Left colon (tissue), 2 donors: ENCODE results near the gene DEK. TPM values are rescaled to one million over a fixed set of nuclear protein-coding genes. Genes with fewer than 3 reads are reported as not detected.
"Not testable (repeated sequence)": the region's sequence is repeated elsewhere in the genome, so short reads cannot be mapped to it uniquely, and the experiment has no call there.

Experiments used
- ATAC-seq: fragments of 200-7000 bp; cut with Tn5 transposase; one replicate; pipeline ENCODE4 v1.9.1; 2020; ENCODE audit warnings: mild to moderate bottlenecking, moderate library complexity
- DNase-seq, 2 donors: peaks; one replicate each; pipeline ENCODE4 v3.0.0-alpha.2; 2020
- intact Hi-C, 2 donors: fragments of 100-400 bp; cut with DNase I in 1 of 2; cut with micrococcal nuclease in 1 of 2; formaldehyde crosslinking; loops; one replicate each; pipeline versions ENCODE4 v1.11.2 to v1.14.0; 2022; cut with DNase I, micrococcal nuclease
- long read RNA-seq: library from polyadenylated mRNA; unstranded; transcript quantifications from one replicate; pipeline ENCODE4 v2.0.0, GENCODE V29; 2021
- total RNA-seq, 2 donors: library from RNA; stranded (reverse); fragmentation: NEBNext Ultra II Directional; extraction: Animal tissue kit (Norgen Biotek cat#: 25700); gene quantifications; one replicate each; pipeline ENCODE4 v1.2.1, GENCODE V29; 2021
- donor health status: DM: no; HTN: no; CAD: no.
- donor health status: DM: yes; HTN: yes; CAD: no.

DEK gene, protein sequence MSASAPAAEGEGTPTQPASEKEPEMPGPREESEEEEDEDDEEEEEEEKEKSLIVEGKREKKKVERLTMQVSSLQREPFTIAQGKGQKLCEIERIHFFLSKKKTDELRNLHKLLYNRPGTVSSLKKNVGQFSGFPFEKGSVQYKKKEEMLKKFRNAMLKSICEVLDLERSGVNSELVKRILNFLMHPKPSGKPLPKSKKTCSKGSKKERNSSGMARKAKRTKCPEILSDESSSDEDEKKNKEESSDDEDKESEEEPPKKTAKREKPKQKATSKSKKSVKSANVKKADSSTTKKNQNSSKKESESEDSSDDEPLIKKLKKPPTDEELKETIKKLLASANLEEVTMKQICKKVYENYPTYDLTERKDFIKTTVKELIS
- 10 to 100 TPM; 73.7 to 75.7 TPM for total RNA-seq
- long read RNA-seq, transcript DEK-202 (11 exons, 3,427 nt) = major isoform, 54 of 99 reads
- long read RNA-seq, partial matches to known transcripts = 35 of 99 reads
- long read RNA-seq, other reads (novel, unspliced or antisense) = 10 of 99 reads

- intact Hi-C loops = loop anchor here in 1 of 2 donors (10.0 kb wide), 1 partner anchor 100 kb away; no protein-coding TSS in a partner anchor
- peak; percentile 79 for ATAC-seq
- DNase-seq = peak; percentile 84 to 92
Measured at GRCh38 chr6:18264219-18264922, at the start of gene DEK. DEK (minus strand) TSS chr6:18264530; CDS start chr6:18263987, 543 bp downstream.

- intact Hi-C loops = no loop called here
- DNase-seq (no peak), ATAC-seq (no peak)
Measured at GRCh38 chr6:18312368-18312767, 48.0 kb upstream of the DEK start.

- DNase-seq, ATAC-seq, intact Hi-C loops: not testable (repeated sequence)
Measured at GRCh38 chr6:18310010-18310409, 45.7 kb upstream of the DEK start.

DNA sequence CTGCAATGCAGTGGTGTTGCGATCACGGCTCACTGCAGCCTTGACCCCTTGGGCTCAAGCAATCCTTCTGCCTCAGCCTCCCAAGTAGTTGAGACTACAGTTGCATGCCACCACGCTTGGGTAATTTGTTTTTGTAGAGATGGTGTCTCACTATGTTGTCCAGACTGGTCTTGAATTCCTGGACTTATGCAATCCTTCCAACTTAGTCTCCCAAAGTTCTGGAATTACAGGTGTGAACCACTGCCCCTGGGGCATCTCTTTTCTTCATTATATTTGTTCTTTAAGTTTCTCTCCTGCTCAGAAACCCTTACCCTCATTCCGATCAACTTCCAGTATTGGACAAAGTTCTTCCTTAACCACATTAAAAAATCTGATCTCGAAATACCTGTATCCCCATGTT is 44.7 kb upstream of the DEK start:
- intact Hi-C loops = no loop called here
- DNase-seq (no peak), ATAC-seq (no peak)

DNA sequence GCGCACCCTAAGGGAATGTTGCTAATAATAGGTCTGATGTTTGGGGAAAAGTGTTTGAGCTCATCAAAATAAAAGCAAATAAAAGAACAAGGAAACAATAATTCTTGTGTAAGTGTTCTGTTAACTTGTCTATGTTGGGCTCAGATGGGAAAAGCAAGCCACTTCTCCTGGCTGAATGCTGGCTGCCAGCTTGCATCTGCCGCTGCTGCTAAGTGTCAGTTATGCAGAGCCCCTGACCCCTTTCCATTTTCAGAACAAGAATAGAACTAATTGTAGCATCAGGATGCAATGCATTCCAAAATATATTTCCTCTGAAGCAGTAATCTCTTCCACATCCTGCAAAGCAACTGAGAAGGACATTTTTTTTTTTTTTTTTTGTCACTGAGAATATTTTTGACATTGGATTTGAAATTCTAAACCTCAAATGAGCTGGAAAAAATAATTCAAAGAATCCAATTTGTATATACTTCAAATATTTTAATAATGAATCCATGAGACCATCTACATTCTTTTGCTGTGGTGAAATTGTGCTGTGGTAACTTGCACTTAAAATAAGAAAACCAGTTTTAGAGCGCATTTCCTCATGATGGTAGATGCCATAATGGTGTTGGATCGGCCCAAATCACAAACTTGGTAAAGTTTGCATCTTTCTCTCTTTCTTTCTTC is 43.9 kb upstream of the DEK start:
- intact Hi-C loops = no loop called here
- DNase-seq = no peak
- ATAC-seq = no peak

- intact Hi-C loops = no loop called here
- ATAC-seq (no peak), DNase-seq (no peak)
Measured at GRCh38 chr6:18306977-18307376, 42.6 kb upstream of the DEK start.

DNA sequence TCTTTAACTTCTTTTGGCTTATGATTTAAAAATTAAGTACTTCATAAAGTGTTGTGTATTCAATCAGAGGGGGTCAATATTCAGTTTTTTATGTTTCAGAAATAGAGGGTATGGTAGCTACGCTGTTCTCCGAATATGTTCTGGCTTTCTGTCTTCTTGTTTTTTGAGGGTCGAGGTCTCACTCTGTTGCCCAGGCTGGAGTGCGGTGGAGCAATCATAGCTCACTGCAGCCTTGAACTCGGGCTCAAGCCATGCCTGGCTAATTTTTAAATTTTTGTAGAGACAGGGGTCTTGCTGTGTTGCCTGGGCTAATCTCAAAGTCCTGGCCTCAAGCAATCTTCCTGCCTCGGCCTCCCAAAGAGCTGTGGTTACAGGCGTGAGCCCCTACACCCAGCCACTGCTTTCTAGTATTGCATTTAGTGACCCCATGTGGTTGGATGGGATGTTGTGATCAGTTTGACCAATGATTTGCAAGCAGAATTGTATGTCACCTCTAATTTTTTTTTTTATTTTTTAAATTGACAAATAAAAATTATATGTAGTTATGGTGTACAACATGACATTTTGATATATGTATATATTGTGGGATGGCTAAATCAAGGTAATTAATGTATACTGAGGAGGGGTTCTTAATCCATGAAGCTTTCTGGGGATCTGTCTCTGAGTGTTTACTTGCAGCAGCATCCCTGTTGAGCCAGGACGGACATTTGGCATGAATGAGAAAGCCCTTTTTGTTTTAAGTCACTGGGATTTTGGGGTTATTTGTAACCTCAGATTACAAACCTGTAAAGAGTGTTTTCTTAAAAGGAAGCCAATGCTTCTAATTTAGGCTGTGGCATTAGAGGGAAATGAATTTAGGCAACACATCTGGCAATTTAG is 38.5 kb upstream of the DEK start:
- intact Hi-C loops = no loop called here
- no peak for DNase-seq
- peak; percentile 52 for ATAC-seq

DNA sequence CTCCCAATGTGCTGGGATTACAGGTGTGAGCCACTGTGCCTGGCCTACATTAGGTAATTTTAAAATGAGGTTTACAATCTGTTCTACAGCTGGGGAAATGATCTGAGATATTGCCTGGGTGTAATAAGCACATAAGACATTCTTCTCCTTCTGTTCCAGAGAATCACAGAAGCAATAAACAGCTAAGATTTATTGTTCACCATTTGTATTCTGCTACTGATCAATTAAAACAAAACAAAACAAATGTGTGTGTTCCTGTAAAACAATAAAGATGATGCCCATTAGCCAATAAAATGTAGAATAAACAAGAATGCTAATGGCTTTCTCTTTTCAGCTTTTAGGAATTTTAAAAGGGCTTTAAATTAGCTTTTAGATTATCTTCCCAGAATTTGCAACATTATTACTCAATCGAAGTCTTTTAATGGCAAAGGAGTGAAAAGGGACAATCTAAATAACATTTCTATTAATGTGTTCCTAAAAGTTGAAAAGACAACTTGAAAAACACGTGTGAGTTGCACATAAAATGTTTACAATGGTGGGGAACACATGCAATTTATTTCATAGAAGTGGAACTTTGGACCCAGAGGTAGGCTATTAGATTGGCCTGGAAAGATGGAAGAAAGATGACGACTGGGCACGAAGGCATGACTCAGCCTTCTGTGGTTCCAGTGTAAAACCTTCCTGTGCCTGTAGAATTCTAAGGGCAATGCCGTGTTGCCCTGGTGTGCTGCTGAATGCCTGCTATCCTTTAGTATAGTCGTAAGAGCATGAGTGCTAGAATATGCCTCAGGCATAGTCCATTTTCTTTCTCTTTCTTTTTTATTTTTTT is 29.0 kb upstream of the DEK start:
- intact Hi-C loops = no loop called here
- DNase-seq (peak; percentile 29 to 57), ATAC-seq (peak; percentile 98)

GRCh38 chr6:18289283-18289682 is 25.0 kb upstream of the DEK start:
- DNase-seq (no peak), ATAC-seq (no peak)
- intact Hi-C loops = no loop called here

DNA sequence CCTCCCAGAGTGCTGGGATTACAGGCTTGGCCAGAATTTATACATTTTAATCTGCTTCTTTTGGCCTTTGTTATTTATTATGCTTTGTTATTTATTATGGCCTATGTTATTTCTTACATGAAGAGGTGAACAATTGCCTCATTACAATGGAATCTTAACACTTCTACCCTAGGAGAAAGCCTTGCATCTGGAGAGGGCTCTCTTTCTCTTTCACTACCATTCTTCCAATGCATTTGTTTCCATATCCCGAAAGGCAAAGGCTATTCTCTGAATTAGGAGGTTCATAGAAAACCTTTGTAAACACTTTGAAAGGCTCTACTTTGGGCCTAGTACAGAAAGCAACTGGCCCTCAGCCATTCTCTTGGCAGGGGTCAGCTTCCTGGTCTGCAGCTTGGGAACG is 19.9 kb upstream of the DEK start:
- ATAC-seq (no peak), DNase-seq (no peak)
- intact Hi-C loops = no loop called here

- intact Hi-C loops = no loop called here
- DNase-seq (no peak), ATAC-seq (no peak)
Measured at GRCh38 chr6:18281564-18281963, 17.2 kb upstream of the DEK start.

DNA sequence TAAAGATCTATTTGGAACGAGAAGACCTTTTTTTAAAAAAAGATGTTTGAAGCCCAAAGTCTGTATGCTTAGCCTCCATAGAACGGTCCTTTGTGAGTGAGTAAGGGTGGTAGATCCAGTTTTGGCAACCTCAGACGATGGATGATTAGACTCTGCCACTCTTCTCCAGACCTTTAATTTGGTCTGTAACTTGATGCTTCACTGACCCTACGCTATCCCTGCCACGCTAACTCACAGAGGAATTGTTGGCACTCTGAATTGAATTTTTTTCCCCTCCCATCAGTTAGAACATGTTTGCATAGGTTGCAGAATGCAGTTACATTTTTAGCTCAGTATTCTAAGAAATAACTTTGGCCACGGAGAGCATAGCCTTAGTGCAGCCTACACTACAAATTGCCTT is 15.8 kb upstream of the DEK start:
- intact Hi-C loops = no loop called here
- ATAC-seq = no peak

GRCh38 chr6:18279422-18279821 is 15.1 kb upstream of the DEK start:
- no peak for DNase-seq
- intact Hi-C loops = no loop called here
- no peak for ATAC-seq

More for the DNA sequence above, 15.8 kb upstream of the DEK start:
- no peak for DNase-seq

DNA sequence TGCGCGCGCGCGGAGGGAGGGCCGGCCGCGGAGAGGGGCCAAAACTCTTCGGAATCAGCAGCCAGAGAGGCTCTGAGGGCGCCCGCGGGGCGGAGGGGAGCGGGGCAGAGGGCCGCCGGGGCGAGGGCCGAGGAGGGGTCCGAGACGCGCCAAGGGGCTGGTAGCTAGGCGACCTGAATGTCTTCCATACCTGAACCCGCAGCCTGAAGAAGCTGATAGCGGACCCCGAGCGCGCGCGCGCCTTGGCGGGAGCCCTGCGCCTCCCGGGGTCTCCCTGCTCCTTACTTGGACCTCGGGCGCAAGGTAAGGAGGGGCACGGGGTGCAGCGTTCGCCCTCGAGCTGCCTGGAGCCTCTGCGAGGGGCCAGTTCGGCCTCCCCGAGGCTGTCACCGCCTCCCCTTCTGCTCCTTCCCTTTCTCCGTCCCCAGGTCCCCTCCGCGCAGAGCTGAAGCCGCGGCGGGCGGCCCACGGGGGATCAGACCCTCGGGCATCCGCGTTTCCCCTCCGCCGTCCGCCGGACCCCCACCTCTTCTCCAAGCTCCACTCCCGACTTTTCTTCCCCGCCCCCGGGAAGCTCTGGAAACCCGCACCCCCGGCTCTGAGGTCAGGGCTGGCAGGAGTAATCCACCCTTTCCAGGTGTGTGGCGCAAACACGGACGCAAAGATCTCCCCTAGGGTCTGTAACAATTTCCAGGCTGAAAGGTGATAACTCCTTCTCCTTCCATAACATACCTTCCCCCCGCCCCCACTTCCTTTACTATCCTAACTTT is 13.1 kb upstream of the DEK start:
- ATAC-seq (no peak), DNase-seq (no peak)
- intact Hi-C loops = no loop called here

DNA sequence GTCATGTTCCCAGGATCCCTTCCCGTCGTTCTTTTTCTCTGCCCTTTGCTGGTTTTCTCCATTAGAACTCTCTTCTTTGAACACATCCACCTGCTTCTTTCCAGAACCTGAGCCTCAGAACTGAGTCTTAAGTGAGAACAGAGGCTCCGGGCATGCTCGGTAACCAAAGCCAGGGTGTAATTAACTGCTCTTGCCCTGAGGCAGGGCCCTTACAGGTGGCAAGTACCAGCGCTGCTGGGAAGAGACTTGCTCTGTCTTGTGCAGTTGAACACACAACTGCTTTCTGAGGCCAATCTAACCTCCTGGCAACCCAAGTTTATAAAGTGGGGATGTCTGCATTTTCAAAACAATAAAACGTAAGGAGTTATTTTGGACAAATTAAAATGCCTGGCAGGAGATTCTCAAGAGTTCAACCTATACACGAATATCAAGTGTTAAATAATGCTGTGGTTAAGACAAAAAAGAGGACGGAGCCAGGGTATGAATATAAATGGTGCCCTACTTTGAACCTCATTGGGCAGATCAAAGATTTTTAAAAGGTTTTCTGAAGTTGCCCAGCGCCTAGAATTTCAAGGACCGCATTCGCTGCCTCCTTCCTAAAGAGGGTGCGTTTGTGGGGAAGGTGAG is 12.4 kb upstream of the DEK start:
- ATAC-seq (no peak), DNase-seq (no peak)
- intact Hi-C loops = no loop called here

DNA sequence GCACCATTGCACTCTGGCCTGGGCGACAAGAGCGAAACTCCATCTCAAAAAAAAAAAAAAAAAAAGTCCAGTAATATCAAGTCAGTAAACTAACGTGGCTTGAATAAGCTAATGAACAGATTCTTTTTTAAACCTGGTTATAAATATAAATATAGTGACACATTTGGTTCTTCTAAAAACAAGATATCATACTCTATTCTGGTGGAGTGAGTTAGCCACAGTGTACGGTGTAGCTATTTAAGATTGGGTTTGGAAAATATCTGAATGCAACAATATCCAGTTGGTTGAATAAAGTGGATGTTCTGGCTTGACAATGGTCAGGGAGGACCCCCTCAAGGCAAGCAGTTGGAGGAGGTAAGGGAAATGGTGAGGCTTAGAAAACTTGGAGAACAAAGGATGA is 5.9 kb upstream of the DEK start:
- DNase-seq = no peak
- no peak for ATAC-seq
- intact Hi-C loops = no loop called here

GRCh38 chr6:18269717-18270116 is 5.4 kb upstream of the DEK start:
- ATAC-seq (no peak), DNase-seq (no peak)
- intact Hi-C loops = loop anchor here in 1 of 2 donors (10.0 kb wide), 1 partner anchor 105 kb away; no protein-coding TSS in a partner anchor
